GM21723 (cell line): ENCODE measurements around the gene EPO.

ENCODE experiments used
- ATAC-seq: cut with Tn5 transposase; IDR thresholded peaks from one replicate; pipeline ENCODE4 v1.9.1; 2021; ENCODE audit warnings: mild to moderate bottlenecking, moderate library complexity; ENCODE audit not compliant: unreplicated experiment

EPO gene

GRCh38 chr7:100720279-100720670 lies at the start of gene EPO:
Gene EPO, plus strand, starts transcription at chr7:100720468. Its CDS starts 513 bp downstream, at chr7:100720981.
- no peak for ATAC-seq

DNA sequence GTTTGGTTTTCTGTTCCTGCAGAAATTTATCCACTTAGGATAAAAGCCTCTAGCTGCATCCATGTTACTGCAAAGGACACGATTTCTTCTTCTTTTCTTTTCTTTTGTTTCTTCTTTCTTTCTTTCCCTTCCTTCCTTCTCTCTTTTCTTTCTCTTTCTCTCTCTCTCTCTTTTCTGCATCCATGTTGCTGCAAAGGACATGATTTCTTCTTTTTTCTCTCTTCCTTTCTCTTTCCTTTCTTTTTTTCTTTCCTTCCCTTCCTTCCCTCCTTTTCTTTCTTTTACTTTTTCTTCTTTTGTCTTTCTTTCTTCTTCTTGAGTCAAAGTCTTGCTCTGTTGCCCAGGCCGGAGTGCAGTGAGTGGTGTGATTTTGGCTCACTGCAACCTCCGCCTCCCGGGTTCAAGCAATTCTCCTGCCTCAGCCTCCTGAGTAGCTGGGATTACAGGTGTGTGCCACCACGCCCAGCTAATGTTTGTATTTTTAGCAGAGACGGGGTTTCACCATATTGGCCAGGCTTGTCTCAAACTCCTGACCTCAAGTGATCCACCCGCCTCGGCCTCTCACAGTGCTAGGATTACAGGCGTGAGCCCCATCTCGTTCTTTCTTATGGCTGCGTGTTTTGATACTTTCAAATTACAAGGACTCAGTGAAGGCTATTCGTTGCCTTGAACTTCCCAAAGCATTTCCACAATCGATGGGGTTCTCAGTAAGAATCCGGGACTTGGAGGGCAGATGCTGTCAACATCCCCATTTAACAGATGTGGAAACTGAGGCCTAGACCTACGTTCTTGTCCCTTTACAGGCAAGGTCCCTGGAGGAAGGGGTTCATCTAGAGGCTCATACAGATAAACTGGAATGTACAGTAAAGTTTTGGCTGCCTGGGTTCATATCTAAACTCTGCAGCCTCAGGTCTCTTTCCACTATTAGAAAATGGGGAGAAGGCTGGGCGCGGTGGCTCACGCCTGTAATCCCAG lies 48.6 kb upstream of the EPO start:
- ATAC-seq: no peak

DNA sequence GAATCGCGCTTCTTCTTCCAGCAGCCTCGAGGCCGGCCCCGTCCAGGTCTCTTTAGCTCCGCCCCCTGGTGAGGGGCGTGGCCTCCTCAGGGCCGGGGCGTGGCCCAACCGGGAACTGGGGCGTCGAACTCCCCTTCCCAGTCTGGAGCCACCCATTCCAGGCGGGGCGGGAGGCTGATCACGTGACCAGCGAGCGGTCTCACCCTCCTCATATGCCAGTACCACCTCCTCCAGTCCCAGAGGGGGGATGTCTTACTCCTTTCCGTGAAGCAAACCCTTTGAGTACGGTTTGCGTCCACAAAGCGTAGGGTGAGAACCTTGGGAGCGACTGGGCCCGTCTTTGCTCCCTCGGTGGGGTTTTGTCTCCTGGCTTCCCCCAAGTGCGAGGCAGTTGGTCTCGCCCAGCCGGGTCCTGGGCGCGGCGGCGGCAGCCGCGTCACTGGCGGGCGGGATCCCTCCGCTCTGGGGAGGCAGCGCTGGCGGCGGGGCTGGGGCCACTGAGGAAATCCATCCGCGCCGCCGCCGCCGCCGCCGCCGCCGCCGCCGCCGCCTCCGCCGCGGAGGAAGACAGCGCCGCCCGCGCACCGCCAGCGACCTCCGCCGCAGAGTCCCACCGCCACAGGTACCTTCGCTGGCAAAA lies 46.8 kb upstream of the EPO start, which contains the start of gene GNB2:
TSS of gene GNB2 (plus strand) at position 439 of the 640 bp plus-strand sequence. CDS start 2,526 bp downstream, outside the sequence.
- ATAC-seq: peak; percentile 65

GRCh38 chr7:100673942-100674410 lies 46.3 kb upstream of the EPO start:
- ATAC-seq: peak; percentile 0

DNA sequence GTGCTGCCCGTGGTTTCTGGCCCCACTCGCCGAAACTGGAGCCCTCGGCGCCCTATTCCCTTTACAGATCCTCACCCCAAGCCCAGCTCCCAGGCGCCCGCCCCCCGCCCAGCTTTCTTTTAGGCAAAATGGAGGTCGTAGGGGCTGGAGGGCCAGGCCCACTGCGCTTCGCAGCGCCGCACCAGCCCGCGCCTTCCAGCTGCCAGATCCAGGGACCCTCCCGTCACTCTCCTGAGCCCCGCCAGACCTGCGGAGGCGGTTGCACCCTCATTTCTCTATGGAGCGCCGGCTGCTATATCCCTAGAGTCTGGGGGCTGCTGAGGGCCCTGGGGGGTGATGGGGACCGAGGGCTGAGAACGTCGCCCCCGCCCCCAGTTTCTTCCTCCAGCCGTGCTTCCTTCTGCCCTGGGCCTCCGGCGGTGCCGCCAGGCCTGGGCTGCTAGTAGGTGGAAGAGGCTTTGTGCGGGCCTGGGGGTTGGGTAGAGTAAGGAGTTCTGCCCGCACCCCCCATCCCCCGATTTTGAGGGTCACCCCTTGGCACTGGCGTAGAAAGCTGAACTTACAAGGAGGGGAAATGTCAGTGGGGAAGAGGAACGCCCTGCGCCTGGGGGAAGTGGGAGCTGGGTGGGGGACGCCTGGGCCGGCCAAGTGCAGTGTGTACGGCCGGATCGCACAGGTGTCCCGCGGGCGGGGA lies 45.7 kb upstream of the EPO start:
- no peak for ATAC-seq

DNA sequence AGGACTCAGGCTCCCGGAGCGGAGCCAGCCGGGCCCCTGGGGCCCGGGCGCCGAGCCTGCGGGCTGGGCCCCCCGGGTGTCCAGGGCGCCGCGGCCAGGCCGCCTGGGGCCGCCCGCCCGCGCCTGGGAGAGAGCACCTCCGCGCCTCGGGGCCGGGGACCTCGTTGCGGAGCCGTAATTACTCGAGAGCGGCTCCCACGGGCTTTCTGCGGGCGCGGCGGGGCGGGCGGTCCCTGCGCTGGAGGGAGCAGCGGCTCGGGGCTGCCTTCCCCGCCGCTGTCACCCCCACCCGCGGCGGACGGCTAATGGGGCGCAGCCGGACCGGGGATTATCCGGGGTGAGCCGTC lies 45.2 kb upstream of the EPO start:
- ATAC-seq: no peak

DNA sequence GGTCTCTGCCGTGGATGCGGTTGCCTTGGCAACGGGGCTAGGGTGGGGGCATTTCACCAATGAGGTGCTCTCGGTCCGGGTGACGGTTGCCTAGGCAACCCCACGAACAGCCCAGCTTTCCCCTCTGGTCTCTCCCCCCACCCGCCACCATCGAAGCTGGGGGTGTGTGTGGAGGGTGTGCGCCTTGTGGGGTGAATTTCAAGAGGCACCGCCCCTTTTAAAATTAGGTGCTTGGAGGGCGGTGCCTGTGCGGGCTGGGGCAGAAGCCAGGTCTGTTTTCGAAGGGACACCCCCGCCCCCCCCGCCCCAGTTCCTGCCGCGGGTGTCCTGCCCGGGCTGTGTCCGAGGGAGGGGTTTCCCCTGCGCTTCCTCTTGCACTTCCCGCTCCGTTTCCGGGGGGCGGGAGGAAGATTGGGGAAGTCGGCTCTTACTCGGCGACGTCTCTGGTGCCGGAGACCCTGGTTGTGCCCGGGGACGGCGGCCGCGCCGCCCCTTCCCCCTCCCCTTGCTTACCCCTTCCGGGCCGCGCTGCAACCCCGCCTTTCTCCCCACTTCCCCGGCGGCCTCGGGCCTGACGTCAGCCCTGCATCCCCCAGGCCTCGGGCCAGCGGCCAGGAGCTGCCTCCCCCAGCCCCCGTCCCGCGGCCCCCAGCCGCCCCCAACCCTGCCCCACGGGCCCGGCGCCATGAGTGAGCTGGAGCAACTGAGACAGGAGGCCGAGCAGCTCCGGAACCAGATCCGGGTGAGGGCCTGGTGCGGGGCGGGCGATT lies 44.5 kb upstream of the EPO start:
- peak; percentile 34 for ATAC-seq

DNA sequence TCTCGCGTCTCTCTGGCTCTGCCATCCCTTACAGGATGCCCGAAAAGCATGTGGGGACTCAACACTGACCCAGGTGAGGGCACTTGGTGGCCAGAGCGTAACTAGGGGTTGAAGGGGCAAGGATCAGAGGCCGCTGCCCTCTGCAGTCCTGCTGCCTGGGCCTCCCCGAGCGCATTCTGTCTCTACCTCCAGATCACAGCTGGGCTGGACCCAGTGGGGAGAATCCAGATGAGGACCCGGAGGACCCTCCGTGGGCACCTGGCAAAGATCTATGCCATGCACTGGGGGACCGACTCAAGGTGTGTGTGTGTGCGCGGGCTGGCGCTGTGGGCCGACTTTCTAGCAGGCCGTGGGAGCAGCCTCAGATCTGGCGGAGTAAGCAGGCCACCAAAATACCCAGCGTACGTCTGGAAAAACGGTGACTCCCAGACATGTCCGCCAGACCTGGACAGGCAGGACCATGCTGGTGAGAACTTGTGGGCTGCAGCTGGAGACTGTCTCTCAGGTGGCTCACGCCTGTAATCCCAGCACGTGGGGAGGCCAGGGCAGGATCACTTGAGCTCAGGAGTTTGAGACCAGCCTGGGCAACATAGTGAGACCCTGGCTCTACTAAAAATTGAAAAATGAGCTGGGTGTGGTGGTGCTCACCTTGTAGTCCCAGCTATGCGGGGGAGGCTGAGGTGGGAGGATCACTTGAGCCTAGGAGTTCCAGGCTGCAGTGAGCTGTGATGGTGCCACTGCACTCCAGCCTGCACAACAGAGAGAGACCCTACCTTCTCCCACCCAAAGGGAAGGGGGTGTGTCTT lies 43.6 kb upstream of the EPO start:
- ATAC-seq: no peak

DNA sequence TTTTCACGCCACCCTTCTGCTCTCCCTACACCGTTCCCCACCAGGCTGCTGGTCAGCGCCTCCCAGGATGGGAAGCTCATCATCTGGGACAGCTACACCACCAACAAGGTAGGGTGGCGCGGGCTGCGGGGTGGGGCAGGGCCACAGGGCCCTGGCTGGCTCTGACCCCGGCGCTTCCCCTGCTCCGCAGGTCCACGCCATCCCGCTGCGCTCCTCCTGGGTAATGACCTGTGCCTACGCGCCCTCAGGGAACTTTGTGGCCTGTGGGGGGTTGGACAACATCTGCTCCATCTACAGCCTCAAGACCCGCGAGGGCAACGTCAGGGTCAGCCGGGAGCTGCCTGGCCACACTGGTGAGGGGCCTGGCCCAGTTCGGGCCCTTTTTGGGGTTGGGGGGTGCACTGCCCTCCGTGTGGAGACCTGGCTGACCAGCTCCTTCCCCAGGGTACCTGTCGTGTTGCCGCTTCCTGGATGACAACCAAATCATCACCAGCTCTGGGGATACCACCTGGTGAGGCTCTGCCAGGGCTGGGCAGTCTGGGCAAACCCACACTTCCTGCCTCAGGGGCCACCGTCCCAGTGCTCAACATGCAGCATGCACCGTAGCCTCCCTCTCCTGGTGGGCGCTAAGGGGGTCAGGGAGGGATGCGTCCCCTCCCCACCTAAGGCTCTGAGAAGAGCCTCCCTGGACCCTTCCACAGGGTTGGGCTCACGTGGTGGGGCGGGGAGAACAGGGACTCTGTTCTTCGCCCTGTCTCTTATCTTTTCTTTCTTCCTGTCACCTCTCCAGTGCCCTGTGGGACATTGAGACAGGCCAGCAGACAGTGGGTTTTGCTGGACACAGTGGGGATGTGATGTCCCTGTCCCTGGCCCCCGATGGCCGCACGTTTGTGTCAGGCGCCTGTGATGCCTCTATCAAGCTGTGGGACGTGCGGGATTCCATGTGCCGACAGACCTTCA lies 42.7 kb upstream of the EPO start:
- no peak for ATAC-seq

- no peak for ATAC-seq
Observed at GRCh38 chr7:100678291-100678984, 41.8 kb upstream of the EPO start.

DNA sequence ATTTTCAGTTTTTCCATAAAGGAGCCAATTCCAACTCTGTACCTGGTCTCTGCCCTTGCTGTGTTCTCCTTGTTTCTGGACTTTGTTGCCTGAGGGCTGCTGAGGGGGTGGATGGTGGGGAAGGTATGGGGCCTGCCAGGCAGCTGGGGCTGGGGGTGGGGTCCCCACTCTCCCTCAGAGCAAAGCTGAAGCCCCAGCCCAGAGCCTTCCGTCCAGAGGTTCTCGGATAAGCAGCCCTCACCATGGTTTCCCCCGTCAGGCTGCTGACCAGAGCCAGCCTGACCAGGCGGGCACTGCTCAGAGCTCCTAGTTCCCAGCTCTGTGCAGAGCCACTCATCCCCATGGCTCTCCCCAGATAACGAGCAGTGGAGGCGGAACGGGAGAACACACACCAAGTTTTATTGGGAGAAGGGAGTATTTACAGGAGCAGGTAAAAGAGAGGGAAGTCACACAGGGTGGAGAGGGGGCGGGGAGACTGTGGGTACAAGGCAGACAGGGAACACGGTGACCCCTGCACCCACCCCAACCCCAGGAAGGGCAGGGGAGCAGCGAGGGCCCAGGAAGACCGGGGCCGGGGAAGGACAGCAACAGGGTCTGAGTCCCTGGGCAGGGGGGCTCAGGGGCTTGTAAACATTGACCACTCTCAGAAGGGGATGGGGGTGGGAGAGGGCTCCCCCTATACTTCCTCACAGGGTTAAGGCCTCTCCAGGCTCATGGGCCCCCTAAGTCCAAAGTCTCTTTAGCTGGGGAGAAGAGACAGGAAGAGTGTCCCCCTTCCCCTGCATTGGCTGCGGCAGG lies 40.9 kb upstream of the EPO start:
- no peak for ATAC-seq

DNA sequence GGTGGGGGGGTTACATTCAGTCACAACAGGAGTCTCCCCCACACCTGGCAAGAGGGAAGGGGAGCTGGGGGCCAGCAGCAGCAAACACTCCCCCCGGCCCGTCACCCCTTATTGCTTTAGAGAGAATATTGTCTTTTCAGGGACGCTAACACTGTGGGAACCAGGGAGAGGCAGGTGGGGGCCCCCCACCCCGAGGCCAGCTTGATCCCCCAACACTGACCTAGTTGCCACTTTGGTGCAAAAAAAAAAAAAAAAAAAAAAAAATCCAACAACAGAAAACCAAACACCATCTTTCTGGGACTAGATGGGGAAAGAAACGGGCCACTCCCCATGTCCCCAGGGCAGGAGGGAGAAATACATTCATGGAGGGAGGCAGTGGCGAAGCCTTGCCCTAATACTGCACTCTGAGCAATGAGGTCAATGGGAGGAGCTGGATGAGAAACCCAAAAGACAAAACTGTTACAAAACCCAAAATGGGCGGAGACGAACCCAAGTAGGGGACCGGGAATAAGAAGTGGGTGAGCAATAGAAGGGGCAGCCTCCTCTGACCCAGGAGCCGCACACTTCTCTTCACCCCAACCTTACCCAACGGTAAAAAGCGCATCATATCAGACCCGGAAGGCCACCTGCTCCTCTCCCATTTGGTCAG lies 40.2 kb upstream of the EPO start:
- no peak for ATAC-seq

GRCh38 chr7:100680576-100681271 lies 39.5 kb upstream of the EPO start:
- ATAC-seq: no peak

DNA sequence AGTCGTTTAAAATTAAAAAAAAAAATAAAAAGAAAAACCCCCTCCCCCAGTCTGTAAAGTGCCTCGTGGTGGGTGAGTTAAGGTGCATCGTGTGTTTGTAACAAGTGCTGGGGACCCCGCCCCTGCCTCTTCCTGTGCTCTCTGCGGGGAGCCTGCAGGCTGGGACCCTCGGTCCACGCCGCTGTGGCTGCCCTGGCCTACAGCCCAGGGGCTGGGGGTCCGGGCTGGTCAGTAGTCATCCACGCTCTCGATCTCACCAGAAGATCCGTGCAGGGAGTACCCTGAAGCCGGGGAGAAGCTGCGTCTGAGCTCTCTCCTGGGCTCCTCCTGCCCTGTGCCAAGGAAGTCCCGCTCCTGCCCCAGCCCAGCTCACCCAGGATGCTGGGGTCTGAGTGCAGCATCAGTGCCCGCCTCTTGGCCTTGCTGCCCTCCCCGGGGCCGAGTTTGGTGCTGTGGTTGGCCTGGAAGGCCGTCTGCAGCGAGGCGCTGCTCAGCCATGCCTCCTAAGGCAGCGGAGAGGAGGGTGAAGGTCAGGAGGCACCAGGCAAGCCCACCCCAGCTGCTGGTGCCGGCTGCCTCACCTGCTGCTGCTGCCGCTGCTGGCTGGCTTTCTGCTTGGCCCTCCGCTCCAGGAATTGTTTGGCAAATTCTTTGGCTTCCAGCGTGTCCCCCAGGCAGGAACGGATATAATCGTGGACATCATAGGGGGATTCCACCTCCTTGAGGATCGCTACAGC lies 38.6 kb upstream of the EPO start:
- no peak for ATAC-seq

DNA sequence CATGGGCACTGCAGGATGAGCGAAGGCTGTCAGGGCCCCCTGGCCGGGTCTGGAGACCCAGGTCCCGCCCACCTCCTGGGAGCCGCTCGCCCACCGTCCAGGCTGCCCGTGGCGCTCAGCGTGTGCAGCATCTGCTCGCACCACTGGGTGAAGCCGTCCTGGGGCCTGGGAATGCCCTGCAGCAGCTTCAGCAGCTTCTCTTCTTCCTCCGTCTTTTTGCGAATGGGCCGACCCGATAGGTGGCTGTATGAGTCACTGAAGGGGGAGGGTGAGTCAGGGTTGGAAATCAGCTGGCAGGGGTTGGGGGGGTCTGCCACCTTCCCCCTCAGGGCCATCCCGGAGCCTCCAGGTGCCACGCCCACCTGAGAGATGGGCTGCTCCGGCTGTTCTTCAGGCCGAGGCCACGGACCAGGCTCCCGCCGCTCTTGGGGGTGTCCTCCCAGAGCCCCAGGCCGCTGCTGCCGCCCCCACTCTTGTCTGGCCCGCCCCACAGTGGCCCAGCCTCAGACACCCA lies 38.0 kb upstream of the EPO start:
- no peak for ATAC-seq
